RKO (cell line): ENCODE measurements around the gene ACOT11.
"Not testable (repeated sequence)": the region's sequence is repeated elsewhere in the genome, so short reads cannot be mapped to it uniquely, and the experiment has no call there.

Experiments used
- DNase-seq: peaks from one replicate; pipeline ENCODE4 v3.0.0-alpha.2; 2016; ENCODE audit warnings: low spot score

Gene ACOT11

GRCh38 chr1:54608566-54609230, 60.7 kb downstream of the ACOT11 start:
- DNase-seq = no peak

GRCh38 chr1:54609301-54609921, 61.4 kb downstream of the ACOT11 start:
- DNase-seq = no peak

- no peak for DNase-seq
Observed at GRCh38 chr1:54610048-54610447, 62.0 kb downstream of the ACOT11 start.

GRCh38 chr1:54610601-54611580, 62.9 kb downstream of the ACOT11 start:
- DNase-seq = no peak

GRCh38 chr1:54611621-54612020, 63.6 kb downstream of the ACOT11 start:
- no peak for DNase-seq

GRCh38 chr1:54614024-54614423, 66.0 kb downstream of the ACOT11 start:
- no peak for DNase-seq

- no peak for DNase-seq
Observed at GRCh38 chr1:54614563-54614962, 66.5 kb downstream of the ACOT11 start.

GRCh38 chr1:54615531-54616279, 67.7 kb downstream of the ACOT11 start:
- DNase-seq = no peak

GRCh38 chr1:54619749-54620148, 71.7 kb downstream of the ACOT11 start:
- DNase-seq = no peak

GRCh38 chr1:54623216-54624007, 75.4 kb downstream of the ACOT11 start, which contains the start of gene FAM151A:
Gene FAM151A (minus strand): TSS chr1:54623525. CDS start chr1:54623395, 130 bp downstream.
- DNase-seq = no peak

GRCh38 chr1:54624466-54625464, 76.7 kb downstream of the ACOT11 start:
- no peak for DNase-seq

- no peak for DNase-seq
Observed at GRCh38 chr1:54627196-54627595, 79.2 kb downstream of the ACOT11 start.

GRCh38 chr1:54635804-54636203, 87.8 kb downstream of the ACOT11 start:
- DNase-seq = not testable (repeated sequence)

GRCh38 chr1:54636461-54637446, 88.7 kb downstream of the ACOT11 start:
- not testable (repeated sequence) for DNase-seq

GRCh38 chr1:54640361-54640760, 92.3 kb downstream of the ACOT11 start:
- no peak for DNase-seq

GRCh38 chr1:54640863-54641836, 93.1 kb downstream of the ACOT11 start, which contains the start of gene MROH7:
Gene MROH7 (plus strand): TSS chr1:54641786. CDS start chr1:54652927, 11,141 bp downstream.
- DNase-seq = no peak

- no peak for DNase-seq
Observed at GRCh38 chr1:54643736-54644135, 95.7 kb downstream of the ACOT11 start.
